T-cell (primary cell): ENCODE results near the gene BCCIP. TPM values are rescaled to one million over a fixed set of nuclear protein-coding genes. Genes with fewer than 3 reads are reported as not detected.

Source experiments
- ATAC-seq, 4 experiments: fragments of 200-7000 bp in 3 of 4; fragments of 150-1000 bp in 1 of 4; cut with Tn5 transposase; replicated peaks in 1 of 4; 1 replicate in 3 of 4; 2 replicates in 1 of 4; pipeline ENCODE4 v1.10.0; 2021; ENCODE audit warnings: moderate library complexity in 3 of 4, mild to moderate bottlenecking in 2 of 4, moderate number of reproducible peaks in 1 of 4
- CTCF ChIA-PET, 2 donors: fragments of 300-600 bp; sonication (Branson Sonifier 250); formaldehyde crosslinking; loops; one replicate each; lab custom pipeline; 2022; ENCODE audit warnings: antibody characterized with exemption in 2 of 2; lab: Charles Lee
- POLR2A ChIA-PET, 2 donors: fragments of 300-600 bp; sonication (Branson Sonifier 250); formaldehyde crosslinking; loops; one replicate each; lab custom pipeline; 2022; ENCODE audit warnings: antibody characterized with exemption in 2 of 2; lab: Charles Lee
- DNase-seq, 35 experiments: peaks; one replicate each; pipeline versions ENCODE4 v3.0.0 to v3.0.0-alpha.2; 2013 to 2023
- H3K27ac ChIP-seq: one replicate; pipeline ENCODE4 v1.5.1; 2013; ENCODE audit warnings: low read length
- H3K27me3 ChIP-seq, 2 experiments: replicated peaks in 1 of 2; 1 replicate in 1 of 2; 2 replicates in 1 of 2; pipeline versions ENCODE4 v1.6.1 to v1.7.0; 2013; ENCODE audit warnings: low read length in 1 of 2, mixed read lengths in 1 of 2; ENCODE audit not compliant: control insufficient read depth in 2 of 2, insufficient read depth in 2 of 2; ENCODE audit errors: extremely low read depth in 1 of 2
- H3K36me3 ChIP-seq, 2 donors: 1 replicate in 1 of 2; 2 replicates in 1 of 2; pipeline versions ENCODE4 v1.6.1 to v1.7.0; 2013; ENCODE audit warnings: low read length in 1 of 2; ENCODE audit not compliant: control insufficient read depth in 2 of 2, insufficient read depth in 1 of 2; ENCODE audit errors: extremely low read depth in 1 of 2
- H3K4me1 ChIP-seq, 2 experiments: 1 replicate in 1 of 2; 2 replicates in 1 of 2; pipeline versions ENCODE4 v1.6.1 to v1.7.0; 2013; ENCODE audit warnings: low read length in 2 of 2, mixed read lengths in 1 of 2; ENCODE audit not compliant: insufficient read depth in 2 of 2, control insufficient read depth in 1 of 2; ENCODE audit errors: extremely low read depth in 1 of 2
- H3K4me3 ChIP-seq, 2 donors: 1 replicate in 1 of 2; 2 replicates in 1 of 2; pipeline versions ENCODE4 v1.5.1 to v1.7.0; 2013; ENCODE audit warnings: mild to moderate bottlenecking in 2 of 2, low read length in 1 of 2, moderate library complexity in 1 of 2; ENCODE audit not compliant: control insufficient read depth in 1 of 2; ENCODE audit errors: extremely low read depth in 1 of 2
- H3K9me3 ChIP-seq: 2 replicates; pipeline ENCODE4 v1.7.0; 2013
- H3K27ac Mint-ChIP-seq, 2 donors: one replicate each; pipeline ENCODE4 v1.8.0; 2020 to 2021; ENCODE audit warnings: mild to moderate bottlenecking in 2 of 2, mixed read lengths in 2 of 2
- H3K27me3 Mint-ChIP-seq, 2 donors: one replicate each; pipeline ENCODE4 v1.8.0; 2021 to 2022; ENCODE audit warnings: mixed read lengths in 2 of 2
- H3K36me3 Mint-ChIP-seq: one replicate; pipeline ENCODE4 v1.8.0; 2021; ENCODE audit warnings: mixed read lengths
- H3K4me1 Mint-ChIP-seq, 3 donors: one replicate each; pipeline ENCODE4 v1.8.0; 2020 to 2022; ENCODE audit warnings: mixed read lengths in 3 of 3, mild to moderate bottlenecking in 1 of 3
- H3K4me3 Mint-ChIP-seq, 3 donors: one replicate each; pipeline ENCODE4 v1.8.0; 2020 to 2022; ENCODE audit warnings: mild to moderate bottlenecking in 3 of 3, mixed read lengths in 3 of 3, moderate library complexity in 3 of 3
- H3K9me3 Mint-ChIP-seq, 3 donors: one replicate each; pipeline ENCODE4 v1.8.0; 2020 to 2022; ENCODE audit warnings: mixed read lengths in 3 of 3
- WGBS: methylation state at CpG from one replicate; pipeline ENCODE4 v1.1.5; 2013; ENCODE audit warnings: missing lambda C conversion rate; ENCODE audit not compliant: insufficient coverage; 5-methylcytosine and 5-hydroxymethylcytosine counted together
- total RNA-seq, 35 experiments: library from RNA in 6 of 35; stranded (reverse) in 6 of 35; fragments of 120-200 nt in 1 of 35; gene quantifications; one replicate each; pipeline versions ENCODE4 v1.2.1 to v1.2.4 and lab custom pipeline; 2013 to 2026

Gene BCCIP
- total RNA-seq, 5 donors from 2014 or later (not counting 1 experiment from before 2014, with no cell fraction given), result 34.0 to 43.2 (median 38.2) TPM

DNA sequence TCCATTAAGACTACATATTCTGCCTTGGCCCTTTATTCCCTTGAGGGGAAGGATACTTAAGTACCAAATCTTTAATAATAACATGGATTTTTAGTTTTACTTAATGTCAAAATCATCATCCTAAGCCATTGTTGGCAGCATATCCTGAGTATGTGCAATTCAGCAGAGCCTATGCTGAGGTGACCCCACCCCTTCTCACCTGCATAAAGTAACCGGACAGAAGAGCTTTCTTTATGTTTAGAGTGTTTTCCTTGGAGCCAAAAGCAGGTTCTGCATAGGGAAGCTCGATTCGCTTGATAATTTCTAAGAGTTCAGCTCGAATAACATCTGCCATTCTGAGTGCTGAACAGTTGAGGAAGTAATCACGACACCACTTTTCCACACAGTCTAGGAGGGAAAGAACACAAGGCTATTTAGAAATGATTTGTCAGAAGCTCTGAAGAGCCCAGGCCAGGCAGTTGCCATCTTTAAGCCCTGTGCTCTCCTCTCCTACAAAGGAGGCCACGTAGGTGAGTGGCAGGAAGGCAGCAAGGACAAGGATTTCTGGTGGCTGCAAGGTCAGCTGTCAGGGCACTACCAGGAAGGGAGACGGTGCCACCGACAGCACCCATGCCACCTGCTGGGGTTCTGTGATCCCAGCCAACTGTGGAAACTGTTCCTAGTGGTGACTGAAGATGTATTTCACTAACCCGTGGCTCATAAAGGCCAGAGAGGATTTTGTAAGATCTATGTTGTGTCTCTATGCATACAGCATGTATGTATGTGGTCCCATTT lies 15.6 kb downstream of the BCCIP start:
- Histone ChIP-seq H3K27ac (no peak overlapping the region), H3K27me3 (no peaks in the 10 kb centered on the region), H3K9me3 (no peaks in the 10 kb centered on the region), H3K4me3 (no peak overlapping the region), H3K36me3 (peaks cover 8 to 58% of the 10 kb centered on the region in 2 donors), H3K4me1 (no peaks in the 10 kb centered on the region)
- POLR2A ChIA-PET, result interaction anchor here in 1 of 2 donors (0.6 kb wide), 1 partner anchor 59 kb away, joined by 3 read pairs; no protein-coding TSS in a partner anchor
- H3K4me3 Mint-ChIP-seq, result no peak overlapping the region
- H3K9me3 Mint-ChIP-seq, result no peaks in the 10 kb centered on the region
- DNase-seq, result no peak
- WGBS, result 100% methylated on average over 1 of the region's 9 CpGs
- no peak overlapping the region for H3K27ac Mint-ChIP-seq
- ATAC-seq, result no peak
- CTCF ChIA-PET, result no interaction called here
- no peaks in the 10 kb centered on the region for H3K27me3 Mint-ChIP-seq
- H3K4me1 Mint-ChIP-seq, result no peaks in the 10 kb centered on the region
- H3K36me3 Mint-ChIP-seq, result peaks cover 35% of the 10 kb centered on the region

DNA sequence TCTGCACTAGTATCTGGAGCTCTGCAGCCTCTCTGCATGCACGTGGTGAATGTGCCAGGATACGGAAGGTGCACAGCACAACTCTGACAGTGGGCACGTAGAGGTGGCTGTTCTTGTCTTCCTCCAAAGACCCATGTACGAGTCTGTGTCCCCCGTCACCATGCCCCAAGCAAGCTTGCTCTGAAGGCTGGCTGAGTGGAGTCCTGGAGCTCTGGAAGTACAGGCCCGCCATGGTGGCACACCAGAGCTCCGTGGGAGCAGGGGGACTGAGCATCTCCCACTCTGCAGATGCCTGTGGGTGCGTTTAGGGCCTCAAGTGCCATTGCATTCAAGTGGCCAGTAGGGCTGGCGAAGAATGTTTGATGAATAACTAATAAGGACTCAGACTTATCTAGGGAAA lies 17.1 kb downstream of the BCCIP start:
- Mint-ChIP-seq H3K9me3 (no peaks in the 10 kb centered on the region), H3K27ac (no peak overlapping the region), H3K4me3 (no peak overlapping the region), H3K36me3 (peaks cover 33% of the 10 kb centered on the region), H3K4me1 (no peaks in the 10 kb centered on the region), H3K27me3 (no peaks in the 10 kb centered on the region)
- peaks cover 4 to 52% of the 10 kb centered on the region in 2 donors for H3K36me3 ChIP-seq
- H3K4me3 ChIP-seq, result no peak overlapping the region
- no peak for ATAC-seq
- ChIA-PET POLR2A (no interaction called here), CTCF (no interaction called here)
- no peaks in the 10 kb centered on the region for H3K27me3 ChIP-seq
- no peak for DNase-seq
- WGBS, result 93% methylated on average over 7 of the region's 9 CpGs
- H3K27ac ChIP-seq, result no peak overlapping the region
- H3K4me1 ChIP-seq, result no peaks in the 10 kb centered on the region
- no peaks in the 10 kb centered on the region for H3K9me3 ChIP-seq

DNA sequence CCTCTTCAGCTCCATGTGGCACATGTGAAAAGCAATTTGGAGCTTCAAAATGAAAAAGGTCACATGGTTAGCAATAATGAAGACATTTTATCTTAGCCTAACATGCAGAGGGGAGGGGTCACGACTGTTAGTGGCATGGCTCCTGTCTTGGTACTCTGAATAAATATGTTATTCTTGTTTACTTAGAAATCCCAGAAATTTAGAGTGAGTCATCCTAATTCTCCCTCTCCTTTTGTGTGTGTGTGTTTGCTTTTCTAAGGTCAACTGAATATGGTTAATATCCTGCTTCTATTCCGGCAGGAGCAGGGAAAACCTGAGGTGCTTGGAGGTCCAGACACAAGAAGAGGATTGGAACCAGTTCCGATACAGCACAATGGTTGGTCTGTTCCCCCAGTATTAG lies 17.6 kb downstream of the BCCIP start:
- DNase-seq (no peak), ATAC-seq (no peak)
- Mint-ChIP-seq H3K27ac (no peak overlapping the region), H3K9me3 (no peaks in the 10 kb centered on the region), H3K36me3 (peaks cover 29% of the 10 kb centered on the region), H3K27me3 (no peaks in the 10 kb centered on the region), H3K4me1 (no peaks in the 10 kb centered on the region), H3K4me3 (no peak overlapping the region)
- H3K36me3 ChIP-seq, result peaks cover 4 to 46% of the 10 kb centered on the region in 2 donors
- no peaks in the 10 kb centered on the region for H3K4me1 ChIP-seq
- POLR2A ChIA-PET, result no interaction called here
- H3K27me3 ChIP-seq, result no peaks in the 10 kb centered on the region
- no peaks in the 10 kb centered on the region for H3K9me3 ChIP-seq
- CTCF ChIA-PET, result no interaction called here
- no CpG with 5 or more reads among the region's 3 CpGs for WGBS
- no peak overlapping the region for H3K4me3 ChIP-seq
- H3K27ac ChIP-seq, result no peak overlapping the region

DNA sequence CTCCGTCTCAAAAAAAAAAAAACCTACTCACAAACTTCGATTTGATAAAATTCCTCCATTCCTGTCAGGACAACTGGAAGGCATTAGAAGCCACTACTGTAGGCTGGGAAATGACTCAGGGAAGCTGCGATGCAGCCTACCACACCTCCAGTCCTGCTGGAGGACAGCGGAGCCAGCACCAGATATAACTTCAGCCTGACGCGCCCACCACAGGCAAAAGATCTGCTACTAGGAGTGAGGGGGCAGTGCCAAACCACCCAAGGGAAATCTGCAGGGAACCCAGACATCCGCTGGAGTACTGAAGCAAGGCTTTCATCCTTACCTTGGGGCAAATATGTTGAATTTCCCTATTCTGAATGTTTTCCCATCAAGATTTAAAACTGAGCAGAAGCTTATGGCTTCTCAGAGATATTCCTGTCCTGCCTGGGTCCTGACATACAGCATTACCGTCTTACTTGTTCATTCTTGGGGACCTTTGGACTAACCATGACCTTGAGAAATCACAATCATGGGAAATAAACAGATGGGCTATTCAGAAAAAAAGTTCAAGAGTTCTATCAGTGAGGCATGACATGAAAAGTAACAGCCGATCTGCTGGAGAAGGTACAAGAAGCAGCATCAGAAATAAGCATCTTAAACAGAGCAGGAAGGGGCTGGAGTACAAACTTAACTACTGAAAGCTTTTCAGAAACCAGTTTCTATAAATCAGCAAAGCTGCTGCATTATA lies 20.4 kb downstream of the BCCIP start:
- Histone ChIP-seq H3K9me3 (no peaks in the 10 kb centered on the region), H3K27ac (no peak overlapping the region), H3K4me1 (no peaks in the 10 kb centered on the region), H3K27me3 (no peaks in the 10 kb centered on the region), H3K36me3 (peaks cover 0 to 27% of the 10 kb centered on the region in 2 donors), H3K4me3 (no peak overlapping the region)
- ChIA-PET CTCF (interaction anchor here (0.7 kb wide), 2 partner anchors 12 to 13 kb away, joined by 3 read pairs; no protein-coding TSS in a partner anchor), POLR2A (no interaction called here)
- no peaks in the 10 kb centered on the region for H3K4me1 Mint-ChIP-seq
- no peaks in the 10 kb centered on the region for H3K27me3 Mint-ChIP-seq
- WGBS, result 98% methylated on average over 7 of the region's 9 CpGs
- no peak for DNase-seq
- peaks cover 26% of the 10 kb centered on the region for H3K36me3 Mint-ChIP-seq
- no peak overlapping the region for H3K4me3 Mint-ChIP-seq
- no peaks in the 10 kb centered on the region for H3K9me3 Mint-ChIP-seq
- ATAC-seq, result no peak
- H3K27ac Mint-ChIP-seq, result no peak overlapping the region

DNA sequence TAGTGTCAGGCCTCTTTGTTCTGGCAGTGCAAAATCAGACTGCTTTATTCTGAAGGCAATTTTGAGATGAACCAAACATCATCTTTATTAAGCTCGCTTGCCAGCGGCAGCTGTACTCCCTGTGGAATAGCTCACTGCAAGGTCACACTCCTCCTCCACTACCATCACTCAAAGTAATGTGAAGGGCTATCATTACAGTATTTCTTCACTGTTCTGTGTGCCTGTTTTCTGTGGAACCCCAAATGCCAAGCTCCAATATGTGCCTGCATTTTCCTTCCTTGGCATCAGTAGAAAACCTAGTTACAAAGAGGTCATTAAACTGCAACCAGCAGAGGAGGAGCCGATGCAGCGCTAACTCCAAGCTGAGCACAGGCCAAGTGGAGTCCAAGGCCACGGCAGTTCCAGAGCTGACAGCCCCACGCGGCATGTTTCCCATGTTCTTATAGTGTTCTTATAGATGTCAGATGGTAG lies 21.4 kb downstream of the BCCIP start:
- Histone ChIP-seq H3K4me3 (no peak overlapping the region), H3K36me3 (peaks cover 0 to 19% of the 10 kb centered on the region in 2 donors), H3K27ac (no peak overlapping the region), H3K9me3 (no peaks in the 10 kb centered on the region), H3K4me1 (no peaks in the 10 kb centered on the region), H3K27me3 (no peaks in the 10 kb centered on the region)
- H3K27ac Mint-ChIP-seq, result no peak overlapping the region
- ChIA-PET CTCF (no interaction called here), POLR2A (no interaction called here)
- no peaks in the 10 kb centered on the region for H3K27me3 Mint-ChIP-seq
- peaks cover 24% of the 10 kb centered on the region for H3K36me3 Mint-ChIP-seq
- no peak for ATAC-seq
- H3K9me3 Mint-ChIP-seq, result no peaks in the 10 kb centered on the region
- no peak overlapping the region for H3K4me3 Mint-ChIP-seq
- WGBS, result 100% methylated on average over 7 of the region's 7 CpGs
- DNase-seq, result no peak
- no peaks in the 10 kb centered on the region for H3K4me1 Mint-ChIP-seq

DNA sequence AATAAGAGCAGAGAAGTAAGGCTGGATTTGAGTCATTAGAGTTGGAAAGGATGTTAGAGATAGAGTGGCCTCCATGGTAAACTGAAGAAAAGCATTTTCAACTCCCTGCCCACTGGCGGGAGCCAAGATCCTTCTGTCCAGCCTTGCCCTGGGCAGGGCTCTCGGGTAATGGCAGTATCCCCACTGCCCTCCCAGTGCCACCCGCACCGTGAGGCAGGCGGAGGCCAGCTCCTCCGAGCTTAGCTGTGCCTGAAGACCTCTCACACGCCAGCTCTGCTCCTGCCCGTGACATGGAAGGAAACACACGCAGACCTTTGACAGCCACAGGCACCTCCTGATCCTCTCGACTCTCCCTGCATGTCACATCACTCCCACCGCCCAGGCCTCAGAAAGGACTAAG lies 22.3 kb downstream of the BCCIP start:
- POLR2A ChIA-PET, result no interaction called here
- peaks cover 22% of the 10 kb centered on the region for H3K36me3 Mint-ChIP-seq

More for the DNA sequence above, 22.3 kb downstream of the BCCIP start:
- no peaks in the 10 kb centered on the region for H3K9me3 Mint-ChIP-seq
- no peak overlapping the region for H3K4me3 Mint-ChIP-seq
- CTCF ChIA-PET, result no interaction called here
- no peaks in the 10 kb centered on the region for H3K27me3 Mint-ChIP-seq
- Histone ChIP-seq H3K9me3 (no peaks in the 10 kb centered on the region), H3K36me3 (peaks cover 0 to 11% of the 10 kb centered on the region in 2 donors), H3K27me3 (no peaks in the 10 kb centered on the region), H3K4me3 (no peak overlapping the region), H3K4me1 (no peaks in the 10 kb centered on the region), H3K27ac (no peak overlapping the region)
- no peaks in the 10 kb centered on the region for H3K4me1 Mint-ChIP-seq
- DNase-seq (no peak), ATAC-seq (no peak)
- WGBS, result 93% methylated on average over 6 of the region's 11 CpGs
- no peak overlapping the region for H3K27ac Mint-ChIP-seq
